Measurements from ENCODE around the gene ACOT7. TPM values are rescaled to one million over a fixed set of nuclear protein-coding genes. Genes with fewer than 3 reads are reported as not detected.

Gene ACOT7
- total RNA-seq, 1 donor from 2014 or later = 38.8 TPM

DNA sequence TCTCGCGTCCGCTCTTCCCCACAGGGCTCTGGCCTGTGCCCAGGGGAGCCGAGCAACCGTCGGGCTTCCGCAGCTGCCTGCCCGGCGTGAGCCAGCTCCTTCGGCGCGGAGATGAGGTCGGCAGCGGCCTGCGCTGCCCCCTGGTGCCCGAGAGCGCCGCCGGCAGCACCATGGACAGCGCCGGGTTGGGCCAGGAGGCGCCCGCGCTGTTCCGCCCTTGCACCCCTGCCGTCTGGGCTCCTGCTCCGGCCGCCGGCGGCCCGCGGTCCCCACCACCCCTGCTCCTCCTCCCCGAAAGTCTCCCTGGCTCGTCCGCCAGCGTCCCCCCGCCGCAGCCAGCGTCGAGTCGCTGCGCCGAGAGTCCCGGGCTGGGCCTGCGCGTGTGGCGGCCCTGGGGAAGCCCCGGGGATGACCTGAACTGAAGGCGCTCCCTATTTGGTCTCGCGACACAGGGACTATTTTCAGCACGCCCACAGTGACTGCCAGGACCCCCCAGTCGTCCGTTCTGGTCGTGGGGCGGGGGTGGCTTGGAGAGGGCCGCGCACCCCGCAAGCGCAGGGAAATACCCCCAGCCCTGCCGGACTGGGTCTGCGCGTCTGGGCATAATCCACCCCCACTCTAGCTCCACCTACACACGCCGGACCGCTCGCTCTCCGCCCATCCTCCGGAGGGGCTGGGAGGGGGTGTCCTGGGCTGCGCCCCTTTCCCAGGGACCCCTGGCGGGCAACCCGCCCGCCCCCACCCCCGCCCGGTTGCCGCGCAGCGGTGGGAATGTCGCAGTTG lies 148.3 kb downstream of the ACOT7 start:
- peaks cover 37% of the 10 kb centered on the region for H3K4me1 ChIP-seq
- TF ChIP-seq POLR2AphosphoS5 (IDR thresholded peaks at IDR 0.05; ENCODE audit: insufficient read depth in 1 of 2, low read depth in 1 of 2) (no peak), POLR2A (IDR thresholded peaks at IDR 0.05) (no peak)
- TF ChIP-seq, protein P1, sequence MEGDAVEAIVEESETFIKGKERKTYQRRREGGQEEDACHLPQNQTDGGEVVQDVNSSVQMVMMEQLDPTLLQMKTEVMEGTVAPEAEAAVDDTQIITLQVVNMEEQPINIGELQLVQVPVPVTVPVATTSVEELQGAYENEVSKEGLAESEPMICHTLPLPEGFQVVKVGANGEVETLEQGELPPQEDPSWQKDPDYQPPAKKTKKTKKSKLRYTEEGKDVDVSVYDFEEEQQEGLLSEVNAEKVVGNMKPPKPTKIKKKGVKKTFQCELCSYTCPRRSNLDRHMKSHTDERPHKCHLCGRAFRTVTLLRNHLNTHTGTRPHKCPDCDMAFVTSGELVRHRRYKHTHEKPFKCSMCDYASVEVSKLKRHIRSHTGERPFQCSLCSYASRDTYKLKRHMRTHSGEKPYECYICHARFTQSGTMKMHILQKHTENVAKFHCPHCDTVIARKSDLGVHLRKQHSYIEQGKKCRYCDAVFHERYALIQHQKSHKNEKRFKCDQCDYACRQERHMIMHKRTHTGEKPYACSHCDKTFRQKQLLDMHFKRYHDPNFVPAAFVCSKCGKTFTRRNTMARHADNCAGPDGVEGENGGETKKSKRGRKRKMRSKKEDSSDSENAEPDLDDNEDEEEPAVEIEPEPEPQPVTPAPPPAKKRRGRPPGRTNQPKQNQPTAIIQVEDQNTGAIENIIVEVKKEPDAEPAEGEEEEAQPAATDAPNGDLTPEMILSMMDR (IDR thresholded peaks at IDR 0.05) = peak; percentile 69 to 85 (median 80)
- intact Hi-C loops (cut with DNase I) = loop anchor here (5.0 to 10.0 kb wide), 3 partner anchors 102 to 190 kb away; no protein-coding TSS in a partner anchor
- peaks cover 27% of the 10 kb centered on the region for H3K27me3 ChIP-seq
- no peak overlapping the region for H3K4me3 ChIP-seq
- H3K9me3 ChIP-seq = no peaks in the 10 kb centered on the region
- H3K27ac ChIP-seq = no peak overlapping the region
- no peak for DNase-seq (ENCODE audit: extremely low spot score in 2 of 2)
- no peaks in the 10 kb centered on the region for H3K36me3 ChIP-seq

GRCh38 chr1:6244401-6245049 lies 149.0 kb downstream of the ACOT7 start:
- Histone ChIP-seq H3K4me3 (no peak overlapping the region), H3K36me3 (no peaks in the 10 kb centered on the region), H3K27me3 (peaks cover 27% of the 10 kb centered on the region), H3K27ac (no peak overlapping the region), H3K4me1 (peaks cover 37% of the 10 kb centered on the region), H3K9me3 (no peaks in the 10 kb centered on the region)
- TF ChIP-seq POLR2A (IDR thresholded peaks at IDR 0.05) (no peak), POLR2AphosphoS5 (IDR thresholded peaks at IDR 0.05; ENCODE audit: insufficient read depth in 1 of 2, low read depth in 1 of 2) (no peak)
- TF ChIP-seq, protein P1 (IDR thresholded peaks at IDR 0.05) = no peak
- DNase-seq (ENCODE audit: extremely low spot score in 2 of 2) = no peak
- intact Hi-C loops (cut with DNase I) = loop anchor here (5.0 to 10.0 kb wide), 4 partner anchors 103 to 192 kb away; no protein-coding TSS in a partner anchor

DNA sequence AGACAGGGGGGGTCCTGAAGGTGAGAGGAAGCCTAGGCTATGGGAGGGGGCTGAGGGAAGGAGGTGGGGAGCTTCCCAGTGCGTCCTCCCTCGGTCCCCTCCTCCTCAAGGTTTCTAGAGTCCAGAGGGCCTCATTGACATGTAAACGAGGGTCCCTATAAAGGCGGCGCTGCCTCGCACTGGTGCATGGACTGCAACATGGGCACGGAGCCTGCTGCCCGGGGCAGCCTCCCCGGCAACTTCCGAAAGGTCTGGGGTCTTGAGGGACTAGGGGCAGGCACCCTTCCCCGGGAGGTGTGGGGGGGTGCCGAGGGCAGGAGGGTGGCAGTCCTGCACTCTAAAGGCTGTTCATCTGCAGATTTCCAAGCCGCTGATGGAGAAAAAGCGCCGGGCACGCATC lies 149.6 kb downstream of the ACOT7 start, which contains the start of gene HES3:
HES3 (plus strand) TSS at position 187 of the 400 bp plus-strand sequence; CDS start at position 374, 187 bp downstream.
- H3K4me1 ChIP-seq = peaks cover 37% of the 10 kb centered on the region
- no peaks in the 10 kb centered on the region for H3K36me3 ChIP-seq
- no peak for DNase-seq (ENCODE audit: extremely low spot score in 2 of 2)
- TF ChIP-seq, protein P1 (IDR thresholded peaks at IDR 0.05) = no peak
- no peak for TF ChIP-seq POLR2AphosphoS5 (IDR thresholded peaks at IDR 0.05; ENCODE audit: insufficient read depth in 1 of 2, low read depth in 1 of 2)
- TF ChIP-seq POLR2A (IDR thresholded peaks at IDR 0.05) = no peak
- peaks cover 27% of the 10 kb centered on the region for H3K27me3 ChIP-seq
- intact Hi-C loops (cut with DNase I) = loop anchor here (5.0 to 10.0 kb wide), 2 partner anchors 191 to 192 kb away; no protein-coding TSS in a partner anchor
- no peak within 1 kb of the TSS for H3K4me3 ChIP-seq
- H3K9me3 ChIP-seq = no peaks in the 10 kb centered on the region
- no peak within 1 kb of the TSS for H3K27ac ChIP-seq

DNA sequence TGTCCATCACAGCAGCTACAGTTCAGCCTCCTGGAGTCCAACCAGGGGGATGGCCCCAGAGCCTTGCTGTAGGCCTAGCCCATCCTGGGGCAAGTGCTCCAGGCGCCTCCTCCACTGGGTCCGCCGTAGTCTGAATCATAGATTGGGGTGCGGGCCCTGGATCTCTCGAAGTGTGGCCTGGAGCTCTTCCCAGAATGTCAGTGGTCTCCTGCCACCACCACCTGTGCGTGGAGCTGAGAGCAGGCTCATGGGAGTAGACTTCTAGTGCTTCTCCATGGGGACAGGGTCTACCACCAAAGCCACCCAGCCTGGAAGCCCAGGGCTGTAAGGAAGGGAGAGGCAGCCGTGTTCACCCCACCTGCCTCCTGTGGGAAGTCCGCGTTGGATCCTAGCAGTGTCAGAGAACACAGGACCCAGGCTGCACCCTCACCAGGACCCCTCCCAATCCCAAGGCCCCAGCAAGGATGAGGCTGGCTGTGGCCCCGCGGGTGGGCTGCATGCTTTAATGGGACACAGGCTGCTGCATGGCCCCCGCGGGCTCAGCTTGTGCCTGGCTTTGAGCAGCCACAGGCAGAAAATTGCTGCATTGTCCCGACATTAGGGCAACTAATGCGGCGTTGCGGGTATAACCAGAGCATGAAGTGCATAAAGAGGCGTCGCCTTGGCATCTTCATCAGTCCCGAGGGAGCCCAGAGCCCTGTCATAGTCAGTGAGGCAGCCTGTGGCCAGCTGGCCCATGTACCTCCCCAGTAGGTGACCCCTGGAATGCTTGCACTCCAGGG lies 150.3 kb downstream of the ACOT7 start:
- peaks cover 27% of the 10 kb centered on the region for H3K27me3 ChIP-seq
- H3K4me3 ChIP-seq = no peak overlapping the region
- TF ChIP-seq POLR2AphosphoS5 (IDR thresholded peaks at IDR 0.05; ENCODE audit: insufficient read depth in 1 of 2, low read depth in 1 of 2) (no peak), POLR2A (IDR thresholded peaks at IDR 0.05) (no peak)
- TF ChIP-seq, protein P1 (IDR thresholded peaks at IDR 0.05) = no peak
- H3K27ac ChIP-seq = no peak overlapping the region
- no peaks in the 10 kb centered on the region for H3K9me3 ChIP-seq
- H3K4me1 ChIP-seq = peaks cover 37% of the 10 kb centered on the region
- no peak for DNase-seq (ENCODE audit: extremely low spot score in 2 of 2)
- no peaks in the 10 kb centered on the region for H3K36me3 ChIP-seq
- intact Hi-C loops (cut with DNase I) = loop anchor here (5.0 to 10.0 kb wide), 2 partner anchors 191 to 192 kb away; no protein-coding TSS in a partner anchor
